BE2C (cell line): ENCODE measurements around the gene PNPT1.
"Not testable (repeated sequence)": the region's sequence is repeated elsewhere in the genome, so short reads cannot be mapped to it uniquely, and the experiment has no call there.

Experiments
- DNase-seq: peaks from one replicate; pipeline ENCODE4 v3.0.0-alpha.2; 2020
- H3K27me3 ChIP-seq: fragments of 250-450 bp; sonication (Bioruptor Pico); 2 replicates; pipeline ENCODE4 v1.5.1; 2020; ENCODE audit warnings: mild to moderate bottlenecking
- H3K36me3 ChIP-seq: fragments of 250-450 bp; sonication (Bioruptor Pico); 2 replicates; pipeline ENCODE4 v1.5.1; 2020; ENCODE audit warnings: mild to moderate bottlenecking
- H3K4me1 ChIP-seq: fragments of 250-450 bp; sonication (Bioruptor Pico); 2 replicates; pipeline ENCODE4 v1.5.1; 2020
- H3K4me3 ChIP-seq: 2 replicates; pipeline ENCODE4 v1.5.1; 2011; ENCODE audit warnings: low read depth, low read length
- H3K9me3 ChIP-seq: fragments of 250-450 bp; sonication (Bioruptor Pico); 2 replicates; pipeline ENCODE4 v1.5.1; 2020
- TF ChIP-seq, protein P1 (sequence below): IDR thresholded peaks from 2 replicates; pipeline ENCODE4 v1.5.1; 2012; ENCODE audit warnings: mild to moderate bottlenecking, low read depth, low read length

The PNPT1 gene

GRCh38 chr2:55712477-55713060 is 18.9 kb upstream of the PNPT1 start:
- H3K9me3 ChIP-seq = no peaks in the 10 kb centered on the region
- H3K27me3 ChIP-seq = no peaks in the 10 kb centered on the region
- H3K4me1 ChIP-seq = no peaks in the 10 kb centered on the region
- TF ChIP-seq, protein P1, sequence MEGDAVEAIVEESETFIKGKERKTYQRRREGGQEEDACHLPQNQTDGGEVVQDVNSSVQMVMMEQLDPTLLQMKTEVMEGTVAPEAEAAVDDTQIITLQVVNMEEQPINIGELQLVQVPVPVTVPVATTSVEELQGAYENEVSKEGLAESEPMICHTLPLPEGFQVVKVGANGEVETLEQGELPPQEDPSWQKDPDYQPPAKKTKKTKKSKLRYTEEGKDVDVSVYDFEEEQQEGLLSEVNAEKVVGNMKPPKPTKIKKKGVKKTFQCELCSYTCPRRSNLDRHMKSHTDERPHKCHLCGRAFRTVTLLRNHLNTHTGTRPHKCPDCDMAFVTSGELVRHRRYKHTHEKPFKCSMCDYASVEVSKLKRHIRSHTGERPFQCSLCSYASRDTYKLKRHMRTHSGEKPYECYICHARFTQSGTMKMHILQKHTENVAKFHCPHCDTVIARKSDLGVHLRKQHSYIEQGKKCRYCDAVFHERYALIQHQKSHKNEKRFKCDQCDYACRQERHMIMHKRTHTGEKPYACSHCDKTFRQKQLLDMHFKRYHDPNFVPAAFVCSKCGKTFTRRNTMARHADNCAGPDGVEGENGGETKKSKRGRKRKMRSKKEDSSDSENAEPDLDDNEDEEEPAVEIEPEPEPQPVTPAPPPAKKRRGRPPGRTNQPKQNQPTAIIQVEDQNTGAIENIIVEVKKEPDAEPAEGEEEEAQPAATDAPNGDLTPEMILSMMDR = no peak
- DNase-seq = no peak
- H3K4me3 ChIP-seq = no peak overlapping the region
- H3K36me3 ChIP-seq = no peaks in the 10 kb centered on the region

- no peaks in the 10 kb centered on the region for H3K36me3 ChIP-seq
- TF ChIP-seq, protein P1 = no peak
- H3K27me3 ChIP-seq = no peaks in the 10 kb centered on the region
- H3K9me3 ChIP-seq = no peaks in the 10 kb centered on the region
- no peaks in the 10 kb centered on the region for H3K4me1 ChIP-seq
- no peak for DNase-seq
- H3K4me3 ChIP-seq = no peak overlapping the region
Measured at GRCh38 chr2:55710025-55710424, 16.4 kb upstream of the PNPT1 start.

GRCh38 chr2:55707751-55708150 is 14.1 kb upstream of the PNPT1 start:
- no peak for DNase-seq
- H3K27me3 ChIP-seq = no peaks in the 10 kb centered on the region
- no peaks in the 10 kb centered on the region for H3K36me3 ChIP-seq
- H3K9me3 ChIP-seq = no peaks in the 10 kb centered on the region
- TF ChIP-seq, protein P1 = no peak
- H3K4me3 ChIP-seq = no peak overlapping the region
- H3K4me1 ChIP-seq = no peaks in the 10 kb centered on the region

DNA sequence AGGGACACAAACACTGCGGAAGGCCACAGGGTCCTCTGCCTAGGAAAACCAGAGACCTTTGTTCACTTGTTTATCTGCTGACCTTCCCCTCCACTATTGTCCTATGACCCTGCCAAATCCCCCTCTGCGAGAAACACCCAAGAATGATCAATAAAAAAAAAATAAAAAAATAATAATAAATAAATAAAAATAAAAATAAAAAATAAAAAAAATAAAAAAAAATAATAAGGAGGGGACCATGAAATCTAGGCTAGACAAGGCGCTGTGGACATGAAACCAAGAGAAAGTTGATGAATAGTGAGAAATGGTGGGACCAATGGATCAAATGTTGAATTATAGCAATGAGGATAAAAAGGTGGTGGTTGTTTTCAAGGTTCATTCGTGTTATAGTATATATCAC is 12.6 kb upstream of the PNPT1 start:
- not testable (repeated sequence) for H3K4me1 ChIP-seq, H3K9me3 ChIP-seq, DNase-seq, H3K36me3 ChIP-seq, H3K4me3 ChIP-seq, H3K27me3 ChIP-seq

DNA sequence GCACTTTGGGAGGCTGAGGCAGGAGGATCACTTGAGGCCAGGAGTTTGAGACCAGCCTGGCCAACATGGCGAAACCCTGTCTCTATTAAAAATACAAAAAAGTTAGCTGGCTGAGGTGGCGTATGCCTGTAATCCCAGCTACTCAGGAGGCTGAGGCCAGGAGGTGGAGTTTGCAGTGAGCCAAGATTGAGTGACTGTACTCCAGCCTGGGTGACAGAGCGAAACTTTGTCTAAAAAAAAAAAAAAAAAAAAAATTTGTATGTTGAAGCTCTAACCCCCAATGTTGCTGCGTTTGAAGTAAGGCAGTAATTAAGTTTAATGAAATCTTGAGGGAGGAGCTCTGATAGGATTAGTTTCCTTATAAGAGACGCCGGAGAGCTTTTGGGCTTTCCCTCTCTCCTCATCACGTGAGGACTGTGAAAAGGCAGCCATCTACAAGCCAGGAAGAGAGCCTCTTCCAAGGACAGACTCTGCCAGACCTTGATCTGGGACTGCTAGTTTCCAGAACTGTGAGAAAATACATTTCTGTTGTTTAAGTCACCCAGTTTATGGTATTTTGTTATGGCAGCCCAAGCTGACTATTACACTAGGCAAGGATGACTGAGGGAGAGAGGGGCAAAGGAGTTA is 11.5 kb upstream of the PNPT1 start:
- DNase-seq = no peak
- TF ChIP-seq, protein P1 = no peak
- no peaks in the 10 kb centered on the region for H3K4me1 ChIP-seq
- H3K36me3 ChIP-seq = no peaks in the 10 kb centered on the region
- H3K27me3 ChIP-seq = no peaks in the 10 kb centered on the region
- no peak overlapping the region for H3K4me3 ChIP-seq
- H3K9me3 ChIP-seq = no peaks in the 10 kb centered on the region

DNA sequence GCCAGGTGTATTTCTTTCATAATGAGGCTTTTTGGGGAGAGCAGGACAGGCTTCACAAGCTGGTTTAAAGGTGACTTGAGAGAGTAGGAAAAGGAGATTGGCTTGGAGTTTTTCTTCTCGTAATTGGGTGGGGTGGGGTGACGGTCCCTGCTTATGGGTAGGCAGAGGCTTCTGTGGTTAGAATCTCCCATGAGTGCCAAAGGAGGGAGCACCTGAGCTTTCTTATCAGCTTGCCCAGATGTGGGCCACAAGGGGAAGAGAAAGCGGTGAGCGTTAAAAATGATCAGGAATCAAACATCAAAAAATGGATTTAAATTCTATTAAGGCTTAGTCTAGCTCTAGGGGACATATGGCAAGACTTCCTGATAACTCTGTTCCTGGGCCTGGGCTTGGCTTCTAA is 9.7 kb upstream of the PNPT1 start:
- H3K9me3 ChIP-seq = no peaks in the 10 kb centered on the region
- DNase-seq = no peak
- H3K36me3 ChIP-seq = no peaks in the 10 kb centered on the region
- TF ChIP-seq, protein P1 = no peak
- no peak overlapping the region for H3K4me3 ChIP-seq
- H3K27me3 ChIP-seq = no peaks in the 10 kb centered on the region
- H3K4me1 ChIP-seq = no peaks in the 10 kb centered on the region

GRCh38 chr2:55692740-55693139 is 904 bp downstream of the PNPT1 start:
- not testable (repeated sequence) for H3K36me3 ChIP-seq, H3K27me3 ChIP-seq, H3K4me1 ChIP-seq, H3K9me3 ChIP-seq, DNase-seq
- peak overlapping the region; percentile 91 for H3K4me3 ChIP-seq
